GM19043 (cell line): ENCODE results near the gene GRXCR1.
A peak's percentile ranks its signal among the peaks of the same experiment; 100 is the strongest.

Experiments
- ATAC-seq: cut with Tn5 transposase; IDR thresholded peaks from one replicate; pipeline ENCODE4 v1.9.1; 2021; ENCODE audit warnings: low read depth; ENCODE audit not compliant: unreplicated experiment

GRXCR1 gene

GRCh38 chr4:42892413-42892812 lies at the start of gene GRXCR1:
TSS of gene GRXCR1 (plus strand) at chr4:42892713. CDS start at chr4:42893267, 554 bp downstream.
- no peak for ATAC-seq

DNA sequence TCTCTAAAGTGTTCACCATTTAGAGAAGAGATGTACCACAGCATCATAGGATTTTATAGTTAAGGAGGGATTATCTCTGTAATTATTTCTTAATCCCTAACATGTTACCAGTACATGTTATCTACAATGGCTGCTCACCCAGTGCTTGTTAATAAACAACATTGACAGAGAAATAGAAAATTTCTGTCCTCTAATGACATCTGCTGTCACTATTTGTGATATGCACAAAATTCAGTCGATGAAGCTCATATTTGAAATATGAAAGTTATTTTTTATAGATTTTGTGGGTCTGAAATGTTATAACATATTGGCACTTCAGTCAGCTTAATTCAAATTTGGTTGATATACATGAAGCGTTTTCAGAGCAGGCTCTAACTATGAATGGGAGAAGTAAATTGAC lies 48.8 kb upstream of the GRXCR1 start:
- no peak for ATAC-seq

DNA sequence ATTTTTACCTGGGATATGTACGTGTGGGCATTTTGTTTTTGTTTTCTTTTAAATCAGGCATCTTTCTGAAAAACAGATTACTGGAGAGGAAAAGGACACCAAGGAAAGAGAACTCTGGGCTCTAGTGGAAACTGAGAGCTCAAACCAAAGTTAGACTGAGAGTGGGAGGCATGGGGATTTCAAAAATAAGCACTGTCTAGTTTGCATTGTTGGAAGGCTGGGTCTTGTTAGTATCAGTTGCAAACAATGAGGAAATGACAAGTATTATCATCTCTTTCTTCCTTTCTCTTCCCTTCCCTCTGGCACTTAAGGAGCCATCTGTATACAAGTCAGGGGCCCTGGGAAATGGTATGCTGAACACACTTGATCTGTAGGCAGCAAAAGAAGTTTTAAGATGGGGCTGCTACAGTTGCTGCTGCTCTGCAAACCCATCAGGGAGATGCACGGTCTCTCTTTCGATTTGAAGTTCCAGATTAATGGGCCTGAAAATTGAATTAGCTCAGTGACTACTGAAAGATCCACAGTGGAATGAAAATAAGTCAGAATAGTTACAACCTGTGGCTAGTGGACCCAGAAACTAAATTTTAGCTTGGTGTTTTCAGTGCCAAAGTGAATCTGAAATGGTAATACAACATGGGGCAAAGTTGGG lies 48.0 kb upstream of the GRXCR1 start:
- no peak for ATAC-seq

DNA sequence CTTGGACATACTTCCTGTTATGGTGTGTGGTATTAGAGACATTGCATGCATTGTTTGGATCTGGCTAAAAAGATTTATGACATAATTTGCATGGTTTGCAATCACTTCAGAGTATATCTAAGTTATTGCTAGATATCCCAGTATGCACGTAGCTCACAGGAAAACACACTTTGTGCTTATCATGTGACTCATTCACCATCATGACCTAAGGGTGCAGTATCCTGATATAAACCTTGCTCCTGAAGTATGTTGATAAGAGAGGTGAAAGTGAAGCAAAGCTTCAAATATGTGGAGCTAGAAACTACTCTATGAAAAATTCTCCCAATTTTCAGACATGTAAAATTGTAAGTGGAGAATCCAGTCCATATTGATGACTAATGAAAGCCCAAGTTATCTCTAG lies 46.9 kb upstream of the GRXCR1 start:
- ATAC-seq, result no peak

GRCh38 chr4:42855779-42856178 lies 36.7 kb upstream of the GRXCR1 start:
- ATAC-seq, result no peak

- peak; percentile 66 for ATAC-seq
These were observed 26.8 kb upstream of the GRXCR1 start for GRCh38 chr4:42865572-42866189.

DNA sequence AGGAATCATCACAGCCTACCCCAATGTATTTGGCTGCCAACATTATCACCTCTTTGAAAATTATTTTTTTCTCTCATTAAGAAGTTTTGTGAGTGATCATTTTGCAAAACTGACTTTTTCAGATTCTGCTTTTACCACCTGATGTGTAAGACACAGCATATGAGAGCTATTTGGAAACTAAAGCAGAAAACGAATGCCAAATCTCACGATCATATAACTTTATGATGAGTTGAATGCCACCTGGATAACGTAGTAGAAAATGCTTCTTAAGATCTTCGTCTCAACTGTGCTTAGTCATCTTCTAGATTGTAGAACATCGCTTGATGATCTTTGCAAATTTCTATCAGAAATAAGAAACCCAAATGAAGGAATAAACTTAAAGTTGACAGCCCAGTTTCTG lies 21.3 kb upstream of the GRXCR1 start:
- ATAC-seq, result no peak

DNA sequence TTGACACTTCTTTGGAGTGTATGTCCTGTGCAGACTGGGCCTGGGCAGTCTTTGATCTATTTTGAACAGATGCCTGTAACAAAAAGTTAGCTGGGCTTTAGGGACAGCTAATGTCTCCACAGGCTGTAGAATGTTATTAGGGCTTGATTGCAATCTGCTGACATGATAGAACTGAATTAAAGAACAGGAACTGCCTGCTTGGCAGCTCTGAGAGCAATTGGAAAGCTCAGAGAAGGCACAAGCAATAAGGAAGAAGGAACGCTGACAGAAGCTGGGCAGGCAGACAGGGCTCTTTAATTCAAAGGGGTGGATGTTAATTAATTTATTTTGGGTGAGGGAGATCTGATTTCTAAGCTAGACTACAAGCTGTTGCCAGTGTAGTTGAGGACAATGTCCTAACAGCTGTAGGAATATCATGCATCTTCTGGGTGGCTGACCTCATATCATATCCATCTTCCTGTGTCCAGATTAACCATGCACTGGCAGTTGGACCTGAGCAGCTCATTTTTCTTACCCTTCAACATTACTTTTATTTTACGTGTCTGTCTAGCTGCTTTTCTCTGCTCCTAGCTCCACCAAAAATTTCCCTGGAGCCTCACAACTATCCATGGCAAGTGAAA lies 20.7 kb upstream of the GRXCR1 start:
- ATAC-seq, result no peak

DNA sequence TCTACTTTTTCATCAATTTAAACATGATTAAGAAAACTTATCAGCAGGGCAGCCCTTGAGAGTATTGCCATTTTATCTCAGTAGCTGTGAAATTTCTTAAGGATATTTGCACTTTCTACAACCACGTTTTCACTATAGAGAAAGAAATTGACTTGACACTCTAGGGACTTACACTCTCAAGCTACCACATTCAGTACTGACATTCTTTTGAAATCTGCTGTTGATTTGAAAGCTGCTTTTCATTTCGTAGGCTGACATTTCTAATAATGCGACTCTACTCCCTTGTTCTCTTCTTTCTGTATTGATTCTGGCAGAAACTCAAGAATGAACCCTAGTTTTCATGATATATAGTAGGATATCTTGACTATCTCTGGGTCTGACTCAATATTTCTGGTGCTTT lies 13.7 kb upstream of the GRXCR1 start:
- ATAC-seq, result no peak

DNA sequence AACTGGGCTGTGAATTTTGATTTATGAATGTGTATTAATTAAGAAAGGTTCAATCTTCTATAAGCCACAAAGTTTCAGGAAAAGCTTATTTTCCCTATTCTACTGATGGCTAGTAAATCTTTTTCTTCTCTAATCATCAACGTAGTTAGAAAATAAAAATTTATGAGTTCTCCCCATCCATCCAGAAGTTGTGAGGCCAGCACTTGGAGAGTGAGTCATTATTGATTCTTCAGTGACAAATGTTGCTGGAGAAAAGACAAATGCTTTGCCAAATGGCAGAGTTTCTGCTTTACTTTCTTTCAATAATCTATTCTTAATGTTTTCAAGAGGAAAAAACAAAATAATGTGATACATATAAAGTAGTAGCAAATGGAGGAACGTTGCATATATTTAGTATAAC lies 11.3 kb upstream of the GRXCR1 start:
- ATAC-seq, result no peak

DNA sequence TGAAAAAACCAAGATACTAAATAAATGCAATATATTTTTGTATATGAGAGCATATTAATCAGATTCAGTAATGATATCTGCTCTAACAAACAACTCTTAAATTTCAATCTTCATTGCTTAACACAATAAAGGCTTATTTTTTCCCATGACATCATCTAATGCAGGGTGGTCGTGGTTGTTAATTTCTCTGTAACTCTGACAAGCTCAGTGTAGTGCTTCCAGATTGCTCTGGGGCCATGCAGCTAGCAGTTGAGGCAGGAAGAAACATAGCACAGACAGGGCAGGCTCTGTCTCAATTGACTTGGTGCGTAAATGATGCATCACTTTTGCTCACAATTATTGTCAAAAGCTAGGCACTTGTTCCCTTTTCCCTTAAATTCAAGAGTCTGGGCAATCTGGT lies 869 bp upstream of the GRXCR1 start:
- ATAC-seq, result no peak

DNA sequence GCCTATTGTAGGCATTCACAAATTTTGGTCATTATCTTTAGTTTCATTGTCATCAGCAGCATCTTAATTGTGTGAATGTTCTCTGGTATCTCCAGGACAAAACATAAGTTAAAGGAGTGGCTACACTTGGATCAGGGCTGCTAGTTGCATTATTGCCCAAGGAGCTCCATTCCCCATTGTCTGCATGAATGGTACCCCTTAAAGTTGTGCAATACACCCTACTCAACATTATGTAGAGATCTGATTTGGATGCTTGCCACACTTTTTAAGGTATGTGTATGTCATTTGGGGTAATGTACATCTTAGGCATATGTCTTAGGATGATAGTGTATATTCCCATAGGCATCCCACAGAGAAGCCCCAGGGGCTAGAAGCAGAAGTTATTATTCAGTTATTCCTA lies 2.9 kb downstream of the GRXCR1 start:
- ATAC-seq, result no peak

DNA sequence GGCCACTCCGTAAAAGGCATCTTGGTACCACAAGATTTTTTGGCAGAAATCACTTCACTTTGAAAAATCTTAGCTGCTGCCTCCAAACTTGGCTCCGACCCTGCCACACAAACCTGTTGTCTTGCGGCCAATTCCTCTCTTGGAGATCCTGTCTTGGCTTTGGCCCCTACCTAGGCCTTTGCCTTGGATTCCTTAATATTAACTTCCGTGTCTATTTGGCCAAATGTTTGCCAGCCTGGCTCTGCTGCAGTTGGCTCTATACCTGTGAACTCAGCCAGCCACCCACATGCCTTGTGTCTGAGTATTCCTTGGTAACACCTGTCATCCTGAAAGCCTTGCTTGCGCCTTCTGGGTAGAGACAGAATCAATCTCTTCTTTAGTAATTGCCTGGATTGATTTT lies 12.5 kb downstream of the GRXCR1 start:
- ATAC-seq, result no peak

GRCh38 chr4:42905591-42905990 lies 13.1 kb downstream of the GRXCR1 start:
- no peak for ATAC-seq

- ATAC-seq, result no peak
These were observed 13.8 kb downstream of the GRXCR1 start for GRCh38 chr4:42906341-42906740.

DNA sequence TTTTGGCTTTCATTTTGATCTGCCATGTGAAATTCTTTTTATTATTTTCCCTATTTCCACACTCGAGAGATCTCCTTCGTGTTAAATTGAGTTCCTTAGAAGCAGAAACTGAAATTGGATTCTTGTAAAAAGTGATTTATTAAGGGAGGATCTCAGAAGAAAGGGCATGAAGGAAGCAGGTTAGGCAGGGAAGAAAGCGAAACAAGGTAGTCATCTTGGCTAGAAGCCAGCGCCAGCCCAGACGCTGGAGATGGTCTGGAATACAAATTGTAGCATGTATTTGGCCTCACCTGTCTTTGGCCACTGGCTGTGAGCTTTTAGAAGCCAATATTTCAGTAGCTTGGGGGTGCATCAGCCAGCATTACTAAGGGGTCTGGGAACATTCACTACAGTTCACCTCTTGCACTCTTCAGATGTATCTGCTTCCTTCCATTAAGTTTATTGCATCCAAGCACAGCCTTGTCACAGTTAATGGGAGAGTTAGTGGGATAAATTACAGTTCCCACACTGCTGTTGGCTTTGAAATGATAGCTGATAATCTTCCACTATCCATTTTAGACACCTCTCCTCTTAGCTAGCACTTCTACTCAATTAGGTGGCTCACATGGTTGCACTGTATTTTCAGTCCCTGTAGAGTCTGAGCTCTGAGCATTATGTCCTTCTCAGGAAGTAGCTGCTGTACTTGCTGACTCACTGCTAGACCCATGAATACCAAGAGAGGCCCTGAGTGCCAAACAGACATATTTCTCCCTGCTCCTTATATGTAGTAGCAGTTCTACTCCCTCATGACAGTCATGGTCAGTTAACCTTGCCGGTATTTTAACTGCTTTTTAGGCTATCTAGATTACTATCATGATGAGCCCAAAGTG lies 14.6 kb downstream of the GRXCR1 start:
- no peak for ATAC-seq

- ATAC-seq, result no peak
These were observed 17.9 kb downstream of the GRXCR1 start for GRCh38 chr4:42910459-42910858.

DNA sequence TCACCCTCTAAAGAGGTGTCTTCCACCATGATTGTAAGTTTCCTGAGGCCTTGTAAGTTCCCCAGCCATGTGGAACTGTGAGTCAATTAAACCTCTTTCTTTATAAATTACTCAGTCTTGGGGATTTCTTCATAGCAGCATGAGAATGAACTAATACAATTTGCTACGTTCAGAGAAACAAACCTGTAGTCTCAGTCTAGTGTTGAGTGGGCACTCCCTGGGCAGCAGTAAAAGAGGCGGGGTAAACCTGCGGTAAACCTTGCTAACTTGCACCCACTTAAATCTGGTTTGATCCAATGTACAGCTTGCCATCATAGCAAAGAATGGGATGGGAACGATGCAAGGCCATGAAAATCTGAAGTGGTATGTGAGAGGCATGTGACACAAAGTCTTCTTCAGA lies 22.4 kb downstream of the GRXCR1 start:
- no peak for ATAC-seq

GRCh38 chr4:42915484-42915883 lies 23.0 kb downstream of the GRXCR1 start:
- ATAC-seq, result no peak

- ATAC-seq, result no peak
These were observed 24.8 kb downstream of the GRXCR1 start for GRCh38 chr4:42917296-42917695.

- no peak for ATAC-seq
These were observed 30.9 kb downstream of the GRXCR1 start for GRCh38 chr4:42923431-42923830.
